Loucy (cell line): ENCODE results near the gene NSD1.

Experiments used
- H2AFZ ChIP-seq: fragments of 200-600 bp; sonication (generic); 2 replicates; pipeline ENCODE4 v1.6.0; 2016; ENCODE audit warnings: antibody characterized with exemption, mild to moderate bottlenecking, low read length, moderate library complexity
- H3F3A ChIP-seq: fragments of 200-600 bp; 2 replicates; pipeline ENCODE4 v1.6.0; 2016; ENCODE audit warnings: antibody characterized with exemption, low read depth, mild to moderate bottlenecking
- H3K27me3 ChIP-seq: fragments of 200-600 bp; sonication (generic); 2 replicates; pipeline ENCODE4 v1.6.1; 2014; ENCODE audit warnings: low read length, mild to moderate bottlenecking; ENCODE audit not compliant: insufficient read depth, poor library complexity, severe bottlenecking
- H3K36me3 ChIP-seq: fragments of 200-600 bp; sonication (generic); 2 replicates; pipeline ENCODE4 v1.6.1; 2016; ENCODE audit warnings: low read length; ENCODE audit not compliant: insufficient read depth
- H3K4me1 ChIP-seq: fragments of 200-600 bp; sonication (generic); 2 replicates; pipeline ENCODE4 v1.5.1; 2014; ENCODE audit warnings: low read length, mild to moderate bottlenecking; ENCODE audit not compliant: insufficient read depth, poor library complexity, severe bottlenecking
- H3K4me2 ChIP-seq: fragments of 200-600 bp; sonication (generic); 2 replicates; pipeline ENCODE4 v1.6.0; 2014; ENCODE audit warnings: antibody characterized with exemption, low read length, low read depth, mild to moderate bottlenecking; ENCODE audit not compliant: poor library complexity, severe bottlenecking
- H3K4me3 ChIP-seq: fragments of 200-600 bp; sonication (generic); 2 replicates; pipeline ENCODE4 v1.5.1; 2014; ENCODE audit warnings: low read length, mild to moderate bottlenecking, mixed read lengths; ENCODE audit not compliant: poor library complexity, severe bottlenecking
- H3K79me2 ChIP-seq: fragments of 200-600 bp; sonication (generic); 2 replicates; pipeline ENCODE4 v1.6.1; 2014; ENCODE audit warnings: low read length; ENCODE audit not compliant: insufficient read depth
- H3K9ac ChIP-seq: fragments of 200-600 bp; sonication (generic); 2 replicates; pipeline ENCODE4 v1.6.0; 2014; ENCODE audit warnings: mild to moderate bottlenecking, low read depth, low read length, moderate library complexity; ENCODE audit not compliant: poor library complexity, severe bottlenecking
- H3K9me2 ChIP-seq: fragments of 200-600 bp; sonication (generic); replicated peaks from 2 replicates; pipeline ENCODE4 v1.6.1; 2016; ENCODE audit warnings: low read depth, low read length, mixed read lengths
- H3K9me3 ChIP-seq: fragments of 200-600 bp; sonication (generic); 2 replicates; pipeline ENCODE4 v1.6.1; 2014; ENCODE audit warnings: mild to moderate bottlenecking, antibody characterized with exemption, low read length, low read depth; ENCODE audit not compliant: insufficient read depth
- H4K20me1 ChIP-seq: fragments of 200-600 bp; sonication (generic); 2 replicates; pipeline ENCODE4 v1.6.0; 2014; ENCODE audit warnings: antibody characterized with exemption, low read length, mild to moderate bottlenecking; ENCODE audit not compliant: insufficient read depth, poor library complexity, severe bottlenecking
- EZH2phosphoT487 ChIP-seq: fragments of 200-600 bp; IDR thresholded peaks from 2 replicates; pipeline ENCODE4 v1.6.1; 2018; ENCODE audit warnings: antibody characterized with exemption, mild to moderate bottlenecking, moderate library complexity, borderline replicate concordance
- TF ChIP-seq, protein P1 (sequence below): fragments of 200-600 bp; sonication (generic); conservative IDR thresholded peaks from 2 replicates; pipeline ENCODE4 v1.5.1; 2014; ENCODE audit warnings: mild to moderate bottlenecking, antibody characterized with exemption, low read length

NSD1 gene

DNA sequence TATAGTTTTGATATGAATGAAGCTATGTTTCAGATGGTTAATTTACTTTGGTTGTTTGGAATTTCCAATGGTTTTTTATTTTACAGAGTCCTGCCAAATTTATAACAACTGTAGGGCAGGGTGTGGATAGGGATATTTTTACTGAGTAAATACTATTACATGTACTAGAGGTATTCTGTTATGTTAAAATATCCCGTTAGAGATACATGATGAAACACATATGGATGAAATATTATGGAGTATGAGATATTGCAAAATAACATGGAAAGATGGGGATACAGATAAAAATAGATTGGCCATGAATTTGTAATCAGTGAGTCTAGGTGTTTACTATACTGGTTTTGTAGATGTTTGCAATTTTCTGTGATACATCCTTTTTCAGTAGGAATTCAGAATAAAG, 93.3 kb downstream of the NSD1 start:
- Histone ChIP-seq H3K36me3 (peaks cover 6% of the 10 kb centered on the region; the same call in 1 of the 2 replicates), H3K9me2 (no peaks in the 10 kb centered on the region), H3K9me3 (no peaks in the 10 kb centered on the region), H3K4me3 (no peak overlapping the region), H3K9ac (no peak overlapping the region), H3K27me3 (no peaks in the 10 kb centered on the region), H3K4me1 (no peaks in the 10 kb centered on the region), H3K4me2 (no peak overlapping the region), H3K79me2 (peaks cover 14% of the 10 kb centered on the region), H2AFZ (no peak overlapping the region), H3F3A (no peaks in the 10 kb centered on the region), H4K20me1 (no peaks in the 10 kb centered on the region)
- TF ChIP-seq, protein P1, sequence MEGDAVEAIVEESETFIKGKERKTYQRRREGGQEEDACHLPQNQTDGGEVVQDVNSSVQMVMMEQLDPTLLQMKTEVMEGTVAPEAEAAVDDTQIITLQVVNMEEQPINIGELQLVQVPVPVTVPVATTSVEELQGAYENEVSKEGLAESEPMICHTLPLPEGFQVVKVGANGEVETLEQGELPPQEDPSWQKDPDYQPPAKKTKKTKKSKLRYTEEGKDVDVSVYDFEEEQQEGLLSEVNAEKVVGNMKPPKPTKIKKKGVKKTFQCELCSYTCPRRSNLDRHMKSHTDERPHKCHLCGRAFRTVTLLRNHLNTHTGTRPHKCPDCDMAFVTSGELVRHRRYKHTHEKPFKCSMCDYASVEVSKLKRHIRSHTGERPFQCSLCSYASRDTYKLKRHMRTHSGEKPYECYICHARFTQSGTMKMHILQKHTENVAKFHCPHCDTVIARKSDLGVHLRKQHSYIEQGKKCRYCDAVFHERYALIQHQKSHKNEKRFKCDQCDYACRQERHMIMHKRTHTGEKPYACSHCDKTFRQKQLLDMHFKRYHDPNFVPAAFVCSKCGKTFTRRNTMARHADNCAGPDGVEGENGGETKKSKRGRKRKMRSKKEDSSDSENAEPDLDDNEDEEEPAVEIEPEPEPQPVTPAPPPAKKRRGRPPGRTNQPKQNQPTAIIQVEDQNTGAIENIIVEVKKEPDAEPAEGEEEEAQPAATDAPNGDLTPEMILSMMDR, result no peak
- no peak for TF ChIP-seq EZH2phosphoT487

DNA sequence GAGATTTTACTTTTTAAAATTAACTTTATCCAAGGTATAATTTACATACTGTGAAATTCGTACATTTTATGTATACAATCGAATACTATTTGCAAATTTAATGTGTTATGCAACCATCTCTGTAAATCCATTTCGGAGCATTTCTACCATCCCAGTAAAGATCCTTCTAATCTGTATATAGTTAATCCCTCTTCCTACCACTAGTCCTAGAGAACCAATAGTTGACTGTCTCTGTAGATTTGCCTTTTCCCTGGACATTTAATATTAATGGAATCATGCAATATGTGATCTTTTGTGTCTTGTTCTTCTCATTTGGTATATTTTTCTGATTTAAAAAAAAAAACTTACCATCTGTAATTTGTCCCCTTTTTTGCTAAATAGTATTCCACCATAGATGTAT, 95.2 kb downstream of the NSD1 start:
- Histone ChIP-seq H4K20me1 (no peaks in the 10 kb centered on the region), H3K4me1 (no peaks in the 10 kb centered on the region), H2AFZ (no peak overlapping the region), H3K9ac (no peak overlapping the region), H3F3A (no peaks in the 10 kb centered on the region), H3K79me2 (peaks cover 18% of the 10 kb centered on the region), H3K27me3 (no peaks in the 10 kb centered on the region), H3K9me2 (no peaks in the 10 kb centered on the region), H3K4me3 (no peak overlapping the region), H3K9me3 (no peaks in the 10 kb centered on the region), H3K4me2 (no peak overlapping the region), H3K36me3 (peaks cover 6% of the 10 kb centered on the region; the same call in 1 of the 2 replicates)
- no peak for TF ChIP-seq EZH2phosphoT487
- TF ChIP-seq, protein P1, result no peak

DNA sequence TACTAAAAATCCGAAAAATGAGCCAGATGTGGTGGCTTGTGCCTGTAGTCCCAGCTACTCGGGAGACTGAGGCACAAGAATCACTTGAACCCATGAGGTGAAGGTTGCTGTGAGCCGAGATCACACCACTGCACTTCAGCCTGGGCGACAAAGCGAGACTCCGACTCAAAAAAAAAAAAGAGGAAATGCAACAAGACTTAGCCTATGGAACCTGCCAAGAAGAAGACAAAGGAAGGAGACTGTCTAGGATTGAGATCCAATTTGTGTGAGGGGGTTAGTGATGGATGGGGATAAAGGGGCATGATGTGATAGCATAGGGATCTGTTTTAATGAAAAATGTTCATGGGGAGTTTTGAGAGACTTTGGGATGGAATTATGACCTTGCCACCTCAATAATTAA, 97.1 kb downstream of the NSD1 start:
- no peak overlapping the region for H2AFZ ChIP-seq
- no peaks in the 10 kb centered on the region for H4K20me1 ChIP-seq
- TF ChIP-seq, protein P1, result no peak
- no peak for TF ChIP-seq EZH2phosphoT487

More for the DNA sequence above, 97.1 kb downstream of the NSD1 start:
- Histone ChIP-seq H3K27me3 (no peaks in the 10 kb centered on the region), H3K36me3 (peaks cover 6% of the 10 kb centered on the region; the same call in 1 of the 2 replicates), H3K79me2 (peaks cover 18% of the 10 kb centered on the region), H3K4me1 (no peaks in the 10 kb centered on the region), H3K9ac (no peak overlapping the region), H3K9me3 (no peaks in the 10 kb centered on the region), H3K4me3 (no peak overlapping the region), H3K4me2 (no peak overlapping the region), H3K9me2 (no peaks in the 10 kb centered on the region), H3F3A (no peaks in the 10 kb centered on the region)
